Ishikawa (cell line): ENCODE measurements around the gene ISOC1.

Source experiments
- CEBPB ChIP-seq: IDR thresholded peaks from 2 replicates; pipeline ENCODE4 v1.6.1; 2012
- CREB1 ChIP-seq: IDR thresholded peaks from 2 replicates; pipeline ENCODE4 v1.6.1; 2012; ENCODE audit warnings: low read depth
- EGR1 ChIP-seq: IDR thresholded peaks from 2 replicates; pipeline ENCODE4 v1.6.1; 2012
- EP300 ChIP-seq: IDR thresholded peaks from 2 replicates; pipeline ENCODE4 v1.6.1; 2012; ENCODE audit warnings: borderline replicate concordance
- FOXM1 ChIP-seq: IDR thresholded peaks from 2 replicates; pipeline ENCODE4 v1.6.1; 2012; ENCODE audit warnings: low read depth, borderline replicate concordance
- MAX ChIP-seq: IDR thresholded peaks from 2 replicates; pipeline ENCODE4 v1.6.1; 2012
- NFIC ChIP-seq: IDR thresholded peaks from 2 replicates; pipeline ENCODE4 v1.6.1; 2012
- RAD21 ChIP-seq: IDR thresholded peaks from 2 replicates; pipeline ENCODE4 v1.6.1; 2012; ENCODE audit warnings: low read depth
- TAF1 ChIP-seq: IDR thresholded peaks from 2 replicates; pipeline ENCODE4 v1.6.1; 2012; ENCODE audit warnings: low read depth, mild to moderate bottlenecking
- TCF12 ChIP-seq: IDR thresholded peaks from 2 replicates; pipeline ENCODE4 v1.6.1; 2012; ENCODE audit warnings: low read depth
- TEAD4 ChIP-seq: IDR thresholded peaks from 2 replicates; pipeline ENCODE4 v1.6.1; 2012
- USF1 ChIP-seq: IDR thresholded peaks from 2 replicates; pipeline ENCODE4 v1.6.1; 2012
- YY1 ChIP-seq: IDR thresholded peaks from 2 replicates; pipeline ENCODE4 v1.6.1; 2012; ENCODE audit warnings: low read depth
- ZBTB7A ChIP-seq: IDR thresholded peaks from 2 replicates; pipeline ENCODE4 v1.6.1; 2012; ENCODE audit warnings: low read depth
- TF ChIP-seq, protein P1 (sequence below): IDR thresholded peaks from 2 replicates; pipeline ENCODE4 v1.6.1; 2012; ENCODE audit warnings: low read depth, mild to moderate bottlenecking

Gene ISOC1

DNA sequence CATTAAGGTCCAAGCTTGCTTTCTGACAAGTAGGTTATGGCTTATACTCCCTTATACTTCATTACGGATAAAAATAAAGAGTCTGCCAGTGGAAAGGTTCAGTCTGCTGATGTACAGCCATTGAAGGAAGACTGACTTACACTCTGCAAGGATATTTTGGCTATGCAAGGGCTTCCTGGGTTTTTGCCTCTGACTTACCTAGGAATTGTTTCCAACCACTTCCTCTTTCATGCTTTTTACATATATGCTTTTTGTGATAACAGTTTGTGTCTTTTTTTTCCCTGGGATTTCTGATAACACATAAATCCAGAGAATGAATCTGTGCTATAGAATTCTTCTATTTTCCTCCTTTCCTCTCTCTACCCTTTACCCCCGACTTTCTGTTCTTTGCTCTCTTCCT, 16.8 kb downstream of the ISOC1 start:
- TF ChIP-seq TAF1, result no peak
- TF ChIP-seq, protein P1, sequence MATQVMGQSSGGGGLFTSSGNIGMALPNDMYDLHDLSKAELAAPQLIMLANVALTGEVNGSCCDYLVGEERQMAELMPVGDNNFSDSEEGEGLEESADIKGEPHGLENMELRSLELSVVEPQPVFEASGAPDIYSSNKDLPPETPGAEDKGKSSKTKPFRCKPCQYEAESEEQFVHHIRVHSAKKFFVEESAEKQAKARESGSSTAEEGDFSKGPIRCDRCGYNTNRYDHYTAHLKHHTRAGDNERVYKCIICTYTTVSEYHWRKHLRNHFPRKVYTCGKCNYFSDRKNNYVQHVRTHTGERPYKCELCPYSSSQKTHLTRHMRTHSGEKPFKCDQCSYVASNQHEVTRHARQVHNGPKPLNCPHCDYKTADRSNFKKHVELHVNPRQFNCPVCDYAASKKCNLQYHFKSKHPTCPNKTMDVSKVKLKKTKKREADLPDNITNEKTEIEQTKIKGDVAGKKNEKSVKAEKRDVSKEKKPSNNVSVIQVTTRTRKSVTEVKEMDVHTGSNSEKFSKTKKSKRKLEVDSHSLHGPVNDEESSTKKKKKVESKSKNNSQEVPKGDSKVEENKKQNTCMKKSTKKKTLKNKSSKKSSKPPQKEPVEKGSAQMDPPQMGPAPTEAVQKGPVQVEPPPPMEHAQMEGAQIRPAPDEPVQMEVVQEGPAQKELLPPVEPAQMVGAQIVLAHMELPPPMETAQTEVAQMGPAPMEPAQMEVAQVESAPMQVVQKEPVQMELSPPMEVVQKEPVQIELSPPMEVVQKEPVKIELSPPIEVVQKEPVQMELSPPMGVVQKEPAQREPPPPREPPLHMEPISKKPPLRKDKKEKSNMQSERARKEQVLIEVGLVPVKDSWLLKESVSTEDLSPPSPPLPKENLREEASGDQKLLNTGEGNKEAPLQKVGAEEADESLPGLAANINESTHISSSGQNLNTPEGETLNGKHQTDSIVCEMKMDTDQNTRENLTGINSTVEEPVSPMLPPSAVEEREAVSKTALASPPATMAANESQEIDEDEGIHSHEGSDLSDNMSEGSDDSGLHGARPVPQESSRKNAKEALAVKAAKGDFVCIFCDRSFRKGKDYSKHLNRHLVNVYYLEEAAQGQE, result no peak
- no peak for TF ChIP-seq MAX
- no peak for TF ChIP-seq RAD21
- no peak for TF ChIP-seq TCF12
- TF ChIP-seq CEBPB, result no peak
- no peak for TF ChIP-seq TEAD4
- TF ChIP-seq EGR1, result no peak
- TF ChIP-seq FOXM1, result no peak
- no peak for TF ChIP-seq ZBTB7A
- no peak for TF ChIP-seq EP300
- TF ChIP-seq CREB1, result no peak
- no peak for TF ChIP-seq USF1
- TF ChIP-seq NFIC, result no peak
- no peak for TF ChIP-seq YY1

DNA sequence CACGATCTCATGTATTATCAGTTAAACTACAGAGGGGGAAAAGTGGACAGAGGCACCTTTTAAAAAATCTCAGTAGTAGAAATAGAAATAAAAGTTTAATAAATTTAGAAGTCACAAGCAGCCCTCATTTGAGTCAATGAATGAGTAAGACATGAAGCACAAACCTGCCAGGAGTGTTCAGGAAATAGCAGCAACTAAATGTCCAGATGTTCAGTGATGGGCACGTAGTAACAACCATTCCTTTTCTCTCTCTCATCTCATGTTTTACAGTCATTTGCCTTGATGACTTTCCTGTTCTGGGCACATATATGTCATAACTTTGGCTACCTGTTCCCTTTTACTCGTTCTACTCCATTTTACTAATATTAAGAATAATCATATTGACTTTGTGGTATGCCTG, 17.7 kb downstream of the ISOC1 start:
- TF ChIP-seq TCF12 (no peak), ZBTB7A (no peak), MAX (no peak), USF1 (no peak), CREB1 (no peak)
- TF ChIP-seq, protein P1, result no peak

DNA sequence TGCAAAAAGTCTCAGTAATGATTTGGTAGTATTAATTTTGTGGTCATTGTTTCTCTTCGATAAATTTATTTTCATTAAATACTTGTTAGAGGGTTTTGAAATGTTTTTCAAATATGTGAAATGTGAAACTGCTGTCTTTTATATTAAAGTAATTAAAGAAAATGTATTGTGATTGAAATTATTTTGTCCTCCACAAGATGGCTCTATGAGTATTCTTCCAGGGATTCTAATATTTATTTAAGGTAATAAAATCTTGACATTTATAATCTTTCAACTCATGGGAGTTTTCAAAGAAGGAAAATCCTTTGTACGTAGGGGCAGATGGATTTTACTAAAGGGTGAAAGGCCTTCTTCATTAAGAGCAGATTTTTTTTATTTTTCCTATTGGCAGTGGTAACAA, 19.3 kb downstream of the ISOC1 start:
- no peak for TF ChIP-seq TCF12
- TF ChIP-seq ZBTB7A, result no peak
- TF ChIP-seq USF1, result no peak
- no peak for TF ChIP-seq FOXM1
- TF ChIP-seq YY1, result no peak
- no peak for TF ChIP-seq TAF1
- TF ChIP-seq EGR1, result no peak
- TF ChIP-seq TEAD4, result no peak
- TF ChIP-seq EP300, result no peak
- no peak for TF ChIP-seq MAX
- TF ChIP-seq, protein P1, result no peak
- no peak for TF ChIP-seq RAD21
- no peak for TF ChIP-seq CEBPB
- TF ChIP-seq NFIC, result no peak
- TF ChIP-seq CREB1, result no peak

DNA sequence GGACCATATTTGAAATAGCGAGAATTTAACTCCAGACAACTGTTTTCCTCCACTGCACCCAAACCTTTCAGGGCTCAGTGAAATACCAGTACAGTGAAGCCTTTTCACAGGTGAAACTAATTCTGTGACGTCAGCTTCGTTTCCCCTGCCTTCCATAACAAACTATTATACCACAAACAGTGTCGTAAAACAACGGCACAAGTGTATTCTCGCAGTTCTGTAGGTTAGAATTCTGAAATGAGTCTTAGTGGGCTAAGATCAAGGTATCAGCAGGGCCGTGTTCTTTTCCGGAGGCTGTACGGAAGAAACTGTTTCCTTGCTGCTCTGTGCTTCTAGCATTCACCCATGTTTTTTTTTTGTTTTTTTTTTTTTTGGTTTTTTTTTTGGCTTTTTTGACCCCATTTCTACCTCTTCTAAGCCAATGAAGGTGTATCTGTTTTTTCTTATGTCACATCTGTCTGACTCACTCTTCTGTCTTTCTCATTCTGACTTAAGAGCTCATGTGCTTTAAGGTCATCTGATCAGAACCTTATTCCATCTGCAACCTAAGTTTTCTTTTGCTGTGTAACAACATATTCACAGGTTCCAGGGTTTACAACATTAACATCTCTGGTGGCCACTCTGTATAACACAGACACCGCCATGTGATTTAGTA, 20.1 kb downstream of the ISOC1 start:
- TF ChIP-seq MAX, result no peak
- no peak for TF ChIP-seq NFIC
- no peak for TF ChIP-seq YY1
- TF ChIP-seq FOXM1, result no peak
- no peak for TF ChIP-seq CREB1
- TF ChIP-seq CEBPB, result no peak
- TF ChIP-seq ZBTB7A, result no peak
- TF ChIP-seq, protein P1, result no peak
- TF ChIP-seq USF1, result no peak
- TF ChIP-seq RAD21, result no peak
